PC-3 (cell line): ENCODE results near the gene FHL2. TPM values are rescaled to one million over a fixed set of nuclear protein-coding genes. Genes with fewer than 3 reads are reported as not detected.
A peak's percentile ranks its signal among the peaks of the same experiment; 100 is the strongest.

Experiments used
- ATAC-seq: fragments of 200-7000 bp; cut with Tn5 transposase; 2 replicates; pipeline ENCODE4 v1.9.1; 2020; ENCODE audit warnings: mild to moderate bottlenecking, moderate library complexity
- BruUV-seq: library from RNA; stranded (reverse); fragments of 400-500 nt; replicated peaks from 2 replicates; lab custom pipeline; 2021; lab: Mats Ljungman, UMichigan
- CTCF ChIA-PET: fragments of 300-600 bp; sonication (Branson Sonifier 250); formaldehyde crosslinking; loops from one replicate; lab custom pipeline; 2022; ENCODE audit warnings: antibody characterized with exemption; lab: Charles Lee
- POLR2A ChIA-PET: fragments of 300-600 bp; sonication (Branson Sonifier 250); formaldehyde crosslinking; loops from one replicate; lab custom pipeline; 2022; ENCODE audit warnings: antibody characterized with exemption; ENCODE audit not compliant: unreplicated experiment; lab: Charles Lee
- DNase-seq: peaks from one replicate; pipeline ENCODE4 v3.0.0-alpha.2; 2015
- H2AFZ ChIP-seq: fragments of 300-600 bp; sonication (generic); 2 replicates; pipeline ENCODE4 v1.6.0; 2016; ENCODE audit warnings: antibody characterized with exemption, low read length
- H3F3A ChIP-seq: fragments of 300-600 bp; sonication (generic); one replicate; pipeline ENCODE4 v1.6.0; 2017; ENCODE audit warnings: antibody characterized with exemption, low read length, control low read depth, mild to moderate bottlenecking; ENCODE audit not compliant: unreplicated experiment
- H3K27ac ChIP-seq: fragments of 300-600 bp; sonication (generic); 2 replicates; pipeline ENCODE4 v1.5.1; 2016; ENCODE audit warnings: mild to moderate bottlenecking, low read length
- H3K27me3 ChIP-seq: fragments of 300-600 bp; sonication (generic); 2 replicates; pipeline ENCODE4 v1.6.1; 2016; ENCODE audit warnings: low read length, mixed read lengths
- H3K36me3 ChIP-seq: fragments of 300-600 bp; sonication (generic); 2 replicates; pipeline ENCODE4 v1.6.1; 2016; ENCODE audit warnings: low read depth, mixed run types, low read length, mixed read lengths
- H3K4me1 ChIP-seq: fragments of 300-600 bp; sonication (generic); 2 replicates; pipeline ENCODE4 v1.5.1; 2016; ENCODE audit warnings: low read length; ENCODE audit not compliant: insufficient read depth
- H3K4me2 ChIP-seq: fragments of 300-600 bp; sonication (generic); 2 replicates; pipeline ENCODE4 v1.6.0; 2016; ENCODE audit warnings: low read length
- H3K4me3 ChIP-seq: fragments of 300-600 bp; sonication (generic); 2 replicates; pipeline ENCODE4 v1.5.1; 2016; ENCODE audit warnings: mild to moderate bottlenecking, low read length, mixed read lengths
- H3K79me2 ChIP-seq: fragments of 300-600 bp; sonication (generic); 2 replicates; pipeline ENCODE4 v1.6.1; 2017; ENCODE audit warnings: low read length, mixed read lengths
- H3K9ac ChIP-seq: fragments of 300-600 bp; sonication (generic); 2 replicates; pipeline ENCODE4 v1.6.0; 2016; ENCODE audit warnings: mild to moderate bottlenecking, low read length
- H3K9me2 ChIP-seq: fragments of 300-600 bp; sonication (generic); replicated peaks from 2 replicates; pipeline ENCODE4 v1.6.1; 2016; ENCODE audit warnings: mixed run types, low read length, mixed read lengths
- H3K9me3 ChIP-seq: fragments of 300-600 bp; sonication (generic); 2 replicates; pipeline ENCODE4 v1.6.1; 2016; ENCODE audit warnings: low read length, mixed read lengths
- H4K20me1 ChIP-seq: fragments of 300-600 bp; sonication (generic); 2 replicates; pipeline ENCODE4 v1.6.1; 2016; ENCODE audit warnings: low read length, mixed read lengths
- EZH2 ChIP-seq: fragments of 300-600 bp; sonication (generic); IDR thresholded peaks from one replicate; pipeline ENCODE4 v1.6.1; 2017; ENCODE audit warnings: antibody characterized with exemption, mild to moderate bottlenecking, low read length; ENCODE audit not compliant: unreplicated experiment
- EZH2phosphoT487 ChIP-seq: fragments of 300-600 bp; sonication (generic); IDR thresholded peaks from 2 replicates; pipeline ENCODE4 v1.6.1; 2018; ENCODE audit warnings: mild to moderate bottlenecking, antibody characterized with exemption, low read length, borderline replicate concordance
- intact Hi-C: fragments of 100-400 bp; cut with micrococcal nuclease; formaldehyde crosslinking; loops from 2 replicates; pipeline ENCODE4 v1.9.0; 2023
- total RNA-seq: library from RNA; depleted of rRNA; stranded (reverse); fragments of >200 nt; gene quantifications from 2 replicates; pipeline ENCODE4 v1.2.3, GENCODE V29; 2014
- TF ChIP-seq, protein P1 (sequence below): fragments of 300-600 bp; sonication (generic); conservative IDR thresholded peaks from 2 replicates; pipeline ENCODE4 v1.5.1; 2017; ENCODE audit warnings: antibody characterized with exemption, low read depth, mild to moderate bottlenecking, low read length

Gene FHL2
- total RNA-seq, 1 experiment from 2014 or later = 118 TPM

DNA sequence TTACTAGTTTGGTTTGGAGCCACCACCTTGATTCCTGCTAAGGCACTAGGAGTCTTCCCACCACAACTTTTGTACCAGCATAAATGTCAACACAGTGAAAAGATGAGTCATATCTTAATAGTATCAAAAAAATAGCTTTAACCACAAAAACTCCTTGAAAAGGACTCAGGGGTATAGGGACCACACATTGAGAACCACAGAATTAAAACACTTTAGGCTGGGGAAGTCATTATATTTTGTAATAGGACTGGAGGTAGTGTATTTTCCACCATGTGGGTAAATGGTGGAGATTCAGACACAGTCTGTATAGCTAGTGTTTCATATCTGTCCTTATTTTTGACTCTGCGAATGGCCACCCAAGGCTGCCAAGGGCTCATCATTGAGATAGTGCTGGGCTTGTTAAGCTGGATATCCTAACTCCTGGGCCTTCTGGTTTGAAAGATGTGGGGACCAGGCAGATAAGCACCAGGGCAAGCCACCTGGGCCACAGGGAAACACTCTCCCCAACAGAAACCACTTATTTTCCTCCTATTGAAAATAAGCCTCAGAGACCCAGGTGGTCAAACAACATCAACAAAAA, 19.1 kb upstream of the FHL2 start:
- intact Hi-C loops = loop anchor here (1.0 kb wide), 1 partner anchor 37 kb away; no protein-coding TSS in a partner anchor
- POLR2A ChIA-PET = no interaction called here

DNA sequence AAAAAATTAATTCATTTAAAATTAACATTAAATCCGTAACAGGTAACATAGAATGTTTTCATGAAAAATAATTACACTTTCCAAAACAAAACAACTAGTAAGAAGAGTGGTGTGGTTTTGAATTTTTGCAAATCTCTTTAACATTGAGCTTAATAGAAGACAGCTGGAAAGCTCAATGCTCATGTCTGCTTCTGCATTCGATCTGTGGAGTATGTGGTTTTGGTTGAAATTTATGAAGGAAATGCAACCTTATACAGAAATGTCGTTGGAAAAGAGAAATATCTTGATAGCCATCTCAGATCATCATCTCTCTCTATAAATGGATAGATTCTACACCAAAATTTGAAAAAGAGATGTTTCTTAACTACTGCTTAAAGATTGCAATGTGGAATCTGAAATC, 17.3 kb upstream of the FHL2 start:
- Histone ChIP-seq H3K9ac (no peak overlapping the region), H3K27me3 (no peaks in the 10 kb centered on the region), H3F3A (no peaks in the 10 kb centered on the region), H3K4me3 (no peak overlapping the region), H2AFZ (no peak overlapping the region), H3K9me2 (no peaks in the 10 kb centered on the region), H4K20me1 (no peaks in the 10 kb centered on the region), H3K27ac (no peak overlapping the region), H3K36me3 (no peaks in the 10 kb centered on the region), H3K79me2 (no peaks in the 10 kb centered on the region), H3K4me1 (peaks cover 24% of the 10 kb centered on the region), H3K4me2 (no peak overlapping the region), H3K9me3 (0 out of 2 replicates have a peak, but pooled peaks cover 3% of the 10 kb centered on the region)
- BruUV-seq = no TSS peak
- intact Hi-C loops = no loop called here
- no peak for ATAC-seq
- ChIA-PET CTCF (no interaction called here), POLR2A (no interaction called here)
- TF ChIP-seq, protein P1, sequence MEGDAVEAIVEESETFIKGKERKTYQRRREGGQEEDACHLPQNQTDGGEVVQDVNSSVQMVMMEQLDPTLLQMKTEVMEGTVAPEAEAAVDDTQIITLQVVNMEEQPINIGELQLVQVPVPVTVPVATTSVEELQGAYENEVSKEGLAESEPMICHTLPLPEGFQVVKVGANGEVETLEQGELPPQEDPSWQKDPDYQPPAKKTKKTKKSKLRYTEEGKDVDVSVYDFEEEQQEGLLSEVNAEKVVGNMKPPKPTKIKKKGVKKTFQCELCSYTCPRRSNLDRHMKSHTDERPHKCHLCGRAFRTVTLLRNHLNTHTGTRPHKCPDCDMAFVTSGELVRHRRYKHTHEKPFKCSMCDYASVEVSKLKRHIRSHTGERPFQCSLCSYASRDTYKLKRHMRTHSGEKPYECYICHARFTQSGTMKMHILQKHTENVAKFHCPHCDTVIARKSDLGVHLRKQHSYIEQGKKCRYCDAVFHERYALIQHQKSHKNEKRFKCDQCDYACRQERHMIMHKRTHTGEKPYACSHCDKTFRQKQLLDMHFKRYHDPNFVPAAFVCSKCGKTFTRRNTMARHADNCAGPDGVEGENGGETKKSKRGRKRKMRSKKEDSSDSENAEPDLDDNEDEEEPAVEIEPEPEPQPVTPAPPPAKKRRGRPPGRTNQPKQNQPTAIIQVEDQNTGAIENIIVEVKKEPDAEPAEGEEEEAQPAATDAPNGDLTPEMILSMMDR = no peak
- TF ChIP-seq EZH2 (no peak), EZH2phosphoT487 (no peak)
- DNase-seq = no peak

More for the DNA sequence above, 19.1 kb upstream of the FHL2 start:
- no peaks in the 10 kb centered on the region for H3K79me2 ChIP-seq
- H3K4me1 ChIP-seq = peaks cover 12% of the 10 kb centered on the region
- no peaks in the 10 kb centered on the region for H3K36me3 ChIP-seq
- H4K20me1 ChIP-seq = no peaks in the 10 kb centered on the region
- no peaks in the 10 kb centered on the region for H3K27me3 ChIP-seq
- DNase-seq (peak; percentile 71), ATAC-seq (peak; percentile 96)
- CTCF ChIA-PET = no interaction called here
- H3K9me3 ChIP-seq = 0 out of 2 replicates have a peak, but pooled peaks cover 3% of the 10 kb centered on the region
- H3K27ac ChIP-seq = no peak overlapping the region; the same call in 1 of the 2 replicates
- no peak overlapping the region for H3K4me3 ChIP-seq
- no peaks in the 10 kb centered on the region for H3F3A ChIP-seq
- TF ChIP-seq, protein P1 = no peak
- TF ChIP-seq EZH2 (no peak), EZH2phosphoT487 (no peak)
- no peak overlapping the region for H2AFZ ChIP-seq
- no peak overlapping the region for H3K4me2 ChIP-seq
- no TSS peak for BruUV-seq
- no peaks in the 10 kb centered on the region for H3K9me2 ChIP-seq
- no peak overlapping the region for H3K9ac ChIP-seq

DNA sequence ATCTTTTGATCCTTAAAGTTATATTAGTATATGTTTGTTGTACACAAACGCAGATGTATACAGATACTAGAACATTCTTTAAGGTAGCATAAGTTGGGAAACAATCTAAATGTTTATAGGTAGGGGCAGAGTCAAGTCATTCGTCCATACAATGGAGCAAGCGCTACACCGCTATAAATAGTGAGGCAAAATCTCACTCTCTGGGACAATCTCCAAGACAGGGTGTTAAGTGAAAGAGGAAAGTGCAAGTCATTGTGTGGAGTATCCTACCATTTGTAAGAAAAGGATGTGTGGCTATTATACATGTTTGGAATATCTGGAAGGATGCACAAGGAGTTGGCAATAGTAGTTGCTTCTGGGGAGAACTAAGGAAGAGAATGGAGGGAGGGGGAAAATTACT, 16.2 kb upstream of the FHL2 start:
- no peaks in the 10 kb centered on the region for H4K20me1 ChIP-seq
- no peaks in the 10 kb centered on the region for H3K79me2 ChIP-seq
- BruUV-seq = no TSS peak
- H3K27me3 ChIP-seq = no peaks in the 10 kb centered on the region
- ChIA-PET CTCF (no interaction called here), POLR2A (no interaction called here)
- H3K4me2 ChIP-seq = no peak overlapping the region
- no peak overlapping the region for H3K27ac ChIP-seq
- H3K9ac ChIP-seq = no peak overlapping the region
- H3F3A ChIP-seq = no peaks in the 10 kb centered on the region
- no peak for TF ChIP-seq EZH2phosphoT487
- no peak for TF ChIP-seq EZH2
- TF ChIP-seq, protein P1 = no peak
- DNase-seq (no peak), ATAC-seq (no peak)
- H3K9me2 ChIP-seq = no peaks in the 10 kb centered on the region
- H3K36me3 ChIP-seq = no peaks in the 10 kb centered on the region
- H3K4me1 ChIP-seq = peaks cover 36% of the 10 kb centered on the region
- no peak overlapping the region for H3K4me3 ChIP-seq
- intact Hi-C loops = no loop called here
- no peak overlapping the region for H2AFZ ChIP-seq
- H3K9me3 ChIP-seq = 0 out of 2 replicates have a peak, but pooled peaks cover 3% of the 10 kb centered on the region
